Left lung (tissue), 10 donors: ENCODE results near the gene CAV1. TPM values are rescaled to one million over a fixed set of nuclear protein-coding genes. Genes with fewer than 3 reads are reported as not detected.

Experiments
- ATAC-seq: fragments of 200-7000 bp; cut with Tn5 transposase; one replicate; pipeline ENCODE4 v1.9.1; 2020; ENCODE audit warnings: moderate library complexity
- DNase-seq, 4 donors: peaks; one replicate each; pipeline ENCODE4 v3.0.0-alpha.2; 2013 to 2020
- H3K27ac ChIP-seq, 2 donors: fragments of 200-600 bp; sonication (generic) in 1 of 2; one replicate each; pipeline versions ENCODE4 v1.5.0 to v1.8.0; 2020 to 2021
- H3K27me3 ChIP-seq, 2 donors: fragments of 200-600 bp; sonication (generic) in 1 of 2; one replicate each; pipeline versions ENCODE4 v1.5.0 to v1.8.0; 2020 to 2021
- H3K36me3 ChIP-seq, 2 donors: fragments of 200-600 bp; sonication (generic) in 1 of 2; one replicate each; pipeline versions ENCODE4 v1.5.0 to v1.8.0; 2020 to 2021
- H3K4me1 ChIP-seq, 2 donors: fragments of 200-600 bp; one replicate each; pipeline ENCODE4 v1.8.0; 2021
- H3K4me3 ChIP-seq, 2 donors: fragments of 200-600 bp; sonication (generic) in 1 of 2; one replicate each; pipeline versions ENCODE4 v1.5.0 to v1.8.0; 2020 to 2021; ENCODE audit warnings: mild to moderate bottlenecking in 1 of 2
- H3K9me3 ChIP-seq, 2 donors: fragments of 200-600 bp; sonication (generic) in 1 of 2; one replicate each; pipeline versions ENCODE4 v1.5.0 to v1.8.0; 2020 to 2021
- intact Hi-C, 2 donors: fragments of 100-400 bp; cut with DNase I; formaldehyde crosslinking; loops; one replicate each; pipeline versions ENCODE4 v1.11.2 to v1.14.2; 2022
- polyA plus RNA-seq, 6 donors: library from polyadenylated mRNA; unstranded; fragments of 120-200 nt; gene quantifications; one replicate each; pipeline ENCODE4 v1.2.1, GENCODE V29; 2013; ENCODE audit not compliant: insufficient read length in 6 of 6
- total RNA-seq, 2 donors: library from RNA; stranded (reverse); fragmentation: NEBNext Ultra II Directional; extraction: Animal tissue kit (Norgen Biotek cat#: 25700); gene quantifications; one replicate each; pipeline ENCODE4 v1.2.1, GENCODE V29; 2021
- TF ChIP-seq, protein P1 (sequence below), 2 donors: fragments of 200-600 bp; sonication (generic) in 1 of 2; IDR thresholded peaks; one replicate each; pipeline versions ENCODE4 v1.5.0 to v1.8.0; 2021; ENCODE audit warnings: antibody characterized with exemption in 2 of 2
- donor health status: DM: no; HTN: yes; CAD: no.
- donor health status: DM: no; HTN: no; CAD: no.

The CAV1 gene
- total and polyA plus RNA-seq, 8 donors, result 332 to 520 (median 402) TPM

DNA sequence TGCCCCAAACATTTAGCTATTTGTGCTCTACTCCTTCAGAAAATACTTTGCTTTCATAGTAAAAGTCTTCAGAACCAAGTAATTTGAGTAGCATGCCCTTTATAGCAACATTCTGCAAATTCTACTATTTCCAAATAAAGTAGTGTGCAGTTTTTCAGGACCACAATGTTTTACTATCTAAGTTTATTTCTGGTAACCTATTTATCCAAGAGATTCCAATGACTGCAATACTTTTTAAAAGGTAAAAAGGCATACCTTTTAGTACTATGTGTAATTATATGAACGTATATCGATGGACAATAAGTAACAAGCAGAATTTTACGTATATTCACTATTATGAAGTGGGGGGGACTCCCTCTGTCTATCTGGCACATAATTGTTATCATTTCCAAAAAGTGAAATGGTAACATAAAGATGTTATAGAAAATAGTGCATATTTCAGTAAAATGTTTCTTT, 32.2 kb upstream of the CAV1 start:
- peaks cover 0 to 7% of the 10 kb centered on the region in 2 donors for H3K4me1 ChIP-seq
- intact Hi-C loops, result no loop called here
- ATAC-seq, result no peak
- H3K9me3 ChIP-seq, result no peaks in the 10 kb centered on the region
- H3K27ac ChIP-seq, result no peak overlapping the region
- TF ChIP-seq, protein P1, sequence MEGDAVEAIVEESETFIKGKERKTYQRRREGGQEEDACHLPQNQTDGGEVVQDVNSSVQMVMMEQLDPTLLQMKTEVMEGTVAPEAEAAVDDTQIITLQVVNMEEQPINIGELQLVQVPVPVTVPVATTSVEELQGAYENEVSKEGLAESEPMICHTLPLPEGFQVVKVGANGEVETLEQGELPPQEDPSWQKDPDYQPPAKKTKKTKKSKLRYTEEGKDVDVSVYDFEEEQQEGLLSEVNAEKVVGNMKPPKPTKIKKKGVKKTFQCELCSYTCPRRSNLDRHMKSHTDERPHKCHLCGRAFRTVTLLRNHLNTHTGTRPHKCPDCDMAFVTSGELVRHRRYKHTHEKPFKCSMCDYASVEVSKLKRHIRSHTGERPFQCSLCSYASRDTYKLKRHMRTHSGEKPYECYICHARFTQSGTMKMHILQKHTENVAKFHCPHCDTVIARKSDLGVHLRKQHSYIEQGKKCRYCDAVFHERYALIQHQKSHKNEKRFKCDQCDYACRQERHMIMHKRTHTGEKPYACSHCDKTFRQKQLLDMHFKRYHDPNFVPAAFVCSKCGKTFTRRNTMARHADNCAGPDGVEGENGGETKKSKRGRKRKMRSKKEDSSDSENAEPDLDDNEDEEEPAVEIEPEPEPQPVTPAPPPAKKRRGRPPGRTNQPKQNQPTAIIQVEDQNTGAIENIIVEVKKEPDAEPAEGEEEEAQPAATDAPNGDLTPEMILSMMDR (IDR thresholded peaks at IDR 0.05), result no peak
- no peaks in the 10 kb centered on the region for H3K36me3 ChIP-seq
- no peak overlapping the region for H3K4me3 ChIP-seq
- H3K27me3 ChIP-seq, result no peaks in the 10 kb centered on the region
- no peak for DNase-seq

DNA sequence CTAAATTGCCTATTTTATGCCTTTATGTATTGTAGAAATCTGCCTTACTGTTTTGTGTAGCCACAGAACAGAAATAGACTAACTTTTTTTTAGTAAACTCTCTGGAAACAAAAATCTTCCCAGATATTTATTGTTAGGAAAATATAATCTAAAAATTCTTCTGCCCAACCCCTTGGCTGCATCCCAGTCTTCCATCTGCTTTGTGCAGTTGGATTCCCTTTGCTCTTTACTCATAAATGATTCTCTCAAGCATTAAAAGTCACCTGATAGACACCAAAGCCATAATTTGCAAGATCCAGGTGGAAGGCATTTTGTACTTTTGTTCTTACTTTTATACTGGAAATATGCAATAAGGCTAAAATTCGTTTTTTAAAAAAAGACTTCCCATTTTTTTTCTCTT, 31.4 kb upstream of the CAV1 start:
- DNase-seq (peak in 1 of 4 donors; percentile 40), ATAC-seq (no peak)
- Histone ChIP-seq H3K27ac (no peak overlapping the region), H3K27me3 (peaks cover 0 to under 1% of the 10 kb centered on the region in 2 donors), H3K4me1 (peaks cover 0 to 7% of the 10 kb centered on the region in 2 donors), H3K9me3 (no peaks in the 10 kb centered on the region), H3K36me3 (no peaks in the 10 kb centered on the region), H3K4me3 (no peak overlapping the region)
- intact Hi-C loops, result no loop called here
- TF ChIP-seq, protein P1 (IDR thresholded peaks at IDR 0.05), result no peak

DNA sequence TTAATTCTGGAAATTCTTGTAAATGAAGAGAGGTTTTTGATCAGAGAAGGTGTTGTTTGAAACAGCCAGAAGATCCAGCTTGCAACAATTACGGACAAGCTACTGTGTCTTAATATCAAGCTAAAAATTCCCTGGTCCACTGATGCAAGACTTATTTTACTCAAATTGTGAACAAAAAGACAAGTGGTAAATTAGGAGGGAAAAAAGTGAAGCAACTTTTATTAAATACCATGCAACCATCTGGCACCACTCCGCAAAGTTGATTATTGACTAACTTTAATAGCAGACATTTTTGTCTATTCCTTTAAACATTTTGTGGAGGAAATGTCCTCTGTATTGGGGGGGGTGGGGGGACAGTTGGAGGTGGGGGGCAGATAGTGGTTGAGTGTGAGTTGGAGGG, 30.4 kb upstream of the CAV1 start:
- Histone ChIP-seq H3K27me3 (peaks cover 0 to 11% of the 10 kb centered on the region in 2 donors), H3K36me3 (no peaks in the 10 kb centered on the region), H3K4me3 (no peak overlapping the region), H3K4me1 (peaks cover 0 to 7% of the 10 kb centered on the region in 2 donors), H3K9me3 (no peaks in the 10 kb centered on the region), H3K27ac (no peak overlapping the region)
- ATAC-seq (no peak), DNase-seq (no peak)
- intact Hi-C loops, result no loop called here
- TF ChIP-seq, protein P1 (IDR thresholded peaks at IDR 0.05), result no peak

DNA sequence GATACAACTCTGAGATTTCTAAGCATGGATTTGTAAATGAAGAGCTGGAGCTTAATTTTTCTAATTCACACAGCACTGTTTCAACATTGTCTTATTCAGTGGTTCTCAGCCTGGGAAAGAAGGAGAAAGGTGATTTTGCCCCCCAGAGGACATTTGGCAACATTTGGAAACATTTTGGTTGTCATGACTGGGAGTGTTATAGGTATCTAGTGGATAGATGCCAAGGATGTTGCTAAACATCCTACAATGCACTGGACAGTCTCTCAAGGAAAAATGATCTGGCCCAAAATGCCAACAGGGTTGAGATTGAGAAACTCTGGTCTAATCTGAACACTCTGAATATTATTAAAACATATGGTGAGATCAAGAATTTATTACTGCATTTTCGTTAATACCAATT, 29.1 kb upstream of the CAV1 start:
- peaks cover 7 to 9% of the 10 kb centered on the region in 2 donors for H3K4me1 ChIP-seq
- H3K4me3 ChIP-seq, result no peak overlapping the region
- no peaks in the 10 kb centered on the region for H3K36me3 ChIP-seq
- no peaks in the 10 kb centered on the region for H3K9me3 ChIP-seq
- intact Hi-C loops, result no loop called here
- peaks cover 0 to 23% of the 10 kb centered on the region in 2 donors for H3K27me3 ChIP-seq
- DNase-seq (no peak), ATAC-seq (no peak)
- no peak overlapping the region for H3K27ac ChIP-seq
- TF ChIP-seq, protein P1 (IDR thresholded peaks at IDR 0.05), result no peak

DNA sequence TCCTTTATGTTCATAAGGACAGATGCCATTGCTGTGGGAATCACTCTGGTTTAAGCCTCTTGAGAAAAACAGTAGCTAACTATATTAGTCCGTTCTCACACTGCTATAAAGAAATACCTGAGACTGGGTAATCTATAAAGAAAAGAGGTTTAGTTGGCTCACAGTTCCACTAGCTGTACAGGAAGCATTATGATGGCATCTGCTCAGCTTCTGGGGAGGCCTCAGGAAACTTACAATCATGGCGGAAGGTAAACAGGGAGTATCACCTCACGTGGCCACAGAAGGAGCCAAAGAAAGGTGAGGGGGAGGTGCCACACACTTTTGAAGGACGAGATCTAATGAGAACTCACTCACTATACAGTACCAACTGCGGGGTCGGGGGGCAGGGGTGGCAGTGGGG, 28.2 kb upstream of the CAV1 start:
- ATAC-seq, result no peak
- peaks cover 0 to 31% of the 10 kb centered on the region in 2 donors for H3K27me3 ChIP-seq
- no peaks in the 10 kb centered on the region for H3K36me3 ChIP-seq
- no peak overlapping the region for H3K27ac ChIP-seq
- TF ChIP-seq, protein P1 (IDR thresholded peaks at IDR 0.05), result no peak
- intact Hi-C loops, result no loop called here
- DNase-seq, result no peak
- peaks cover 7 to 12% of the 10 kb centered on the region in 2 donors for H3K4me1 ChIP-seq
- no peaks in the 10 kb centered on the region for H3K9me3 ChIP-seq
- H3K4me3 ChIP-seq, result no peak overlapping the region
